HEK293T (cell line): ENCODE measurements around the gene SEL1L.

ENCODE experiments used
- CTCF ChIA-PET: fragments of 350-600 bp; formaldehyde crosslinking; extraction: SDS; loops from one replicate; lab custom pipeline; 2021; ENCODE audit warnings: antibody characterized with exemption, inconsistent platforms; lab: Yijun Ruan, JAX
- POLR2A ChIA-PET: fragments of 350-600 bp; formaldehyde crosslinking; extraction: SDS; loops from one replicate; lab custom pipeline; 2020; ENCODE audit warnings: antibody characterized with exemption, inconsistent platforms; lab: Yijun Ruan, JAX
- DNase-seq: peaks from one replicate; pipeline ENCODE4 v3.0.0; 2012; ENCODE audit warnings: mixed read lengths; ENCODE audit errors: extremely low spot score
- ARNT ChIP-seq: fragments of 450-650 bp; IDR thresholded peaks from 2 replicates; pipeline ENCODE4 v1.6.1; 2017; ENCODE audit warnings: mild to moderate bottlenecking
- BHLHE40 ChIP-seq: fragments of 450-650 bp; IDR thresholded peaks from 2 replicates; pipeline ENCODE4 v1.6.1; 2016; ENCODE audit warnings: mild to moderate bottlenecking, moderate library complexity, borderline replicate concordance
- CTBP1 ChIP-seq: fragments of 450-650 bp; IDR thresholded peaks from 2 replicates; pipeline ENCODE4 v1.6.1; 2016; ENCODE audit warnings: borderline replicate concordance
- ELF4 ChIP-seq: fragments of 450-650 bp; IDR thresholded peaks from 2 replicates; pipeline ENCODE4 v1.6.1; 2017; ENCODE audit warnings: antibody characterized with exemption
- FOXA1 ChIP-seq: fragments of 450-650 bp; IDR thresholded peaks from 2 replicates; pipeline ENCODE4 v1.6.1; 2016; ENCODE audit warnings: mild to moderate bottlenecking
- FOXK2 ChIP-seq: fragments of 450-650 bp; IDR thresholded peaks from 2 replicates; pipeline ENCODE4 v1.6.1; 2016; ENCODE audit warnings: mild to moderate bottlenecking
- FOXM1 ChIP-seq: fragments of 450-650 bp; IDR thresholded peaks from 2 replicates; pipeline ENCODE4 v1.6.1; 2017; ENCODE audit warnings: mild to moderate bottlenecking, borderline replicate concordance
- HDGF ChIP-seq: fragments of 450-650 bp; IDR thresholded peaks from 2 replicates; pipeline ENCODE4 v1.6.1; 2017; ENCODE audit warnings: antibody characterized with exemption, borderline replicate concordance
- L3MBTL2 ChIP-seq: fragments of 450-650 bp; conservative IDR thresholded peaks from 2 replicates; pipeline ENCODE4 v1.6.1; 2016; ENCODE audit warnings: mild to moderate bottlenecking
- LEF1 ChIP-seq: fragments of 450-650 bp; IDR thresholded peaks from 2 replicates; pipeline ENCODE4 v1.6.1; 2017; ENCODE audit warnings: mild to moderate bottlenecking, borderline replicate concordance
- NFRKB ChIP-seq: fragments of 450-650 bp; IDR thresholded peaks from 2 replicates; pipeline ENCODE4 v1.6.1; 2016; ENCODE audit warnings: mild to moderate bottlenecking, moderate library complexity
- PKNOX1 ChIP-seq: fragments of 450-650 bp; IDR thresholded peaks from 2 replicates; pipeline ENCODE4 v1.6.1; 2016
- SP1 ChIP-seq: fragments of 450-650 bp; IDR thresholded peaks from 2 replicates; pipeline ENCODE4 v1.6.1; 2017
- SUZ12 ChIP-seq: fragments of 450-650 bp; IDR thresholded peaks from 2 replicates; pipeline ENCODE4 v1.6.1; 2016; ENCODE audit warnings: mild to moderate bottlenecking
- TARDBP ChIP-seq: fragments of 450-650 bp; IDR thresholded peaks from 2 replicates; pipeline ENCODE4 v1.6.1; 2016
- ZNF384 ChIP-seq: fragments of 450-650 bp; IDR thresholded peaks from 2 replicates; pipeline ENCODE4 v1.6.1; 2016

The SEL1L gene

GRCh38 chr14:81511111-81511904 is 22.3 kb downstream of the SEL1L start:
- CTCF ChIA-PET: no interaction called here

GRCh38 chr14:81509838-81510452 is 23.7 kb downstream of the SEL1L start:
- peak; percentile 33 for DNase-seq
- ChIA-PET POLR2A (interaction anchor here (0.8 to 1.8 kb wide), 4 partner anchors 22 to 289 kb away, joined by 3 to 6 read pairs (median 3); partner anchors contain the start of genes GTF2A1 and SEL1L), CTCF (interaction anchor here (0.6 to 1.3 kb wide), 4 partner anchors 10 to 245 kb away, joined by 3 to 11 read pairs (median 4); no protein-coding TSS in a partner anchor)
- TF ChIP-seq SUZ12 (no peak), FOXM1 (no peak), FOXK2 (no peak), L3MBTL2 (no peak), ELF4 (no peak), FOXA1 (no peak), SP1 (no peak), ARNT (no peak), NFRKB (no peak), ZNF384 (no peak), LEF1 (no peak), TARDBP (no peak), HDGF (no peak), BHLHE40 (no peak)

More at GRCh38 chr14:81511111-81511904, 22.3 kb downstream of the SEL1L start:
- POLR2A ChIA-PET: interaction anchor here (0.8 to 1.8 kb wide), 3 partner anchors 21 to 23 kb away, joined by 3 to 6 read pairs (median 3); partner anchors contain the start of gene SEL1L
- TF ChIP-seq PKNOX1 (no peak), CTBP1 (no peak), LEF1 (no peak), BHLHE40 (no peak), FOXK2 (no peak), TARDBP (no peak), FOXA1 (no peak), ZNF384 (no peak), SP1 (no peak)
- no peak for DNase-seq

- TF ChIP-seq ARNT: no peak
- no peak for TF ChIP-seq FOXM1
- TF ChIP-seq BHLHE40: no peak
- no peak for TF ChIP-seq FOXA1
- no peak for TF ChIP-seq ZNF384
- no peak for TF ChIP-seq TARDBP
- no peak for TF ChIP-seq LEF1
- no peak for TF ChIP-seq NFRKB
- TF ChIP-seq SUZ12: no peak
- no peak for TF ChIP-seq PKNOX1
- TF ChIP-seq ELF4: no peak
- TF ChIP-seq HDGF: no peak
- no peak for DNase-seq
- CTCF ChIA-PET: interaction anchor here (1.3 kb wide), 1 partner anchor 44 kb away, joined by 4 read pairs; no protein-coding TSS in a partner anchor
- POLR2A ChIA-PET: interaction anchor here (1.6 to 1.8 kb wide), 2 partner anchors 25 to 288 kb away, joined by 3 to 6 read pairs; partner anchors contain the start of genes GTF2A1 and SEL1L
These were observed 24.3 kb downstream of the SEL1L start for GRCh38 chr14:81509321-81509720.

GRCh38 chr14:81506487-81506886 is 27.2 kb downstream of the SEL1L start:
- TF ChIP-seq HDGF (no peak), PKNOX1 (no peak), FOXM1 (no peak), BHLHE40 (no peak), SUZ12 (no peak), NFRKB (no peak), TARDBP (no peak), ARNT (no peak)
- CTCF ChIA-PET: no interaction called here
- no peak for DNase-seq
- POLR2A ChIA-PET: no interaction called here

GRCh38 chr14:81504864-81505263 is 28.8 kb downstream of the SEL1L start:
- TF ChIP-seq CTBP1 (no peak), NFRKB (no peak), ARNT (no peak), FOXM1 (no peak), SP1 (no peak), PKNOX1 (no peak), ELF4 (no peak), BHLHE40 (no peak), HDGF (no peak), FOXA1 (no peak), TARDBP (no peak)
- ChIA-PET POLR2A (no interaction called here), CTCF (no interaction called here)
- no peak for DNase-seq
